A673 (cell line): ENCODE data around the gene ARHGAP35.

ENCODE experiments used
- CTCF ChIP-seq: fragments of 300-800, 200-600 bp; sonication (generic); conservative IDR thresholded peaks from 2 replicates; pipeline ENCODE4 v1.5.1; 2017; ENCODE audit warnings: low read depth, mild to moderate bottlenecking, antibody characterized with exemption, low read length, moderate library complexity, mixed read lengths
- EZH2 ChIP-seq: fragments of 200-600 bp; sonication (generic); IDR thresholded peaks from 2 replicates; pipeline ENCODE4 v1.6.1; 2017; ENCODE audit warnings: borderline replicate concordance, low read depth, mild to moderate bottlenecking, mixed read lengths, antibody characterized with exemption, low read length; ENCODE audit not compliant: poor library complexity, severe bottlenecking

- TF ChIP-seq CTCF (no peak), EZH2 (no peak)
Measured at GRCh38 chr19:46845959-46846459, 14.8 kb upstream of the ARHGAP35 start.
